Activated B cell treated with CpG ODN at 0.5 μM for 24 hours (primary cell): Measurements from ENCODE around the gene CDK19. TPM values are rescaled to one million over a fixed set of nuclear protein-coding genes. Genes with fewer than 3 reads are reported as not detected.

Experiments
- ATAC-seq: fragments of 200-7000 bp; cut with Tn5 transposase; one replicate; pipeline ENCODE4 v1.10.0; 2021; ENCODE audit warnings: low read depth, mild to moderate bottlenecking, moderate library complexity
- CTCF ChIA-PET: fragments of 350-600 bp; sonication (Branson Sonifier 250); formaldehyde crosslinking; loops from one replicate; lab custom pipeline; 2021; ENCODE audit warnings: antibody characterized with exemption; lab: Charles Lee
- POLR2A ChIA-PET: fragments of 350-600 bp; sonication (Branson Sonifier 250); formaldehyde crosslinking; loops from one replicate; lab custom pipeline; 2021; ENCODE audit warnings: antibody characterized with exemption; lab: Charles Lee
- DNase-seq: peaks from one replicate; pipeline ENCODE4 v3.0.0; 2022
- H3K27ac Mint-ChIP-seq: one replicate; pipeline ENCODE4 v1.8.0; 2020; ENCODE audit warnings: mixed read lengths
- H3K27me3 Mint-ChIP-seq: one replicate; pipeline ENCODE4 v1.8.0; 2021; ENCODE audit warnings: mixed read lengths
- H3K36me3 Mint-ChIP-seq: one replicate; pipeline ENCODE4 v1.8.0; 2021; ENCODE audit warnings: low read depth, mixed read lengths
- H3K4me1 Mint-ChIP-seq: one replicate; pipeline ENCODE4 v1.8.0; 2021; ENCODE audit warnings: mixed read lengths
- H3K4me3 Mint-ChIP-seq: one replicate; pipeline ENCODE4 v1.8.0; 2020; ENCODE audit warnings: mild to moderate bottlenecking, mixed read lengths
- H3K9me3 Mint-ChIP-seq: one replicate; pipeline ENCODE4 v1.8.0; 2020; ENCODE audit warnings: mixed read lengths
- CTCF ChIP-seq: fragments of 200-600 bp; IDR thresholded peaks from one replicate; pipeline ENCODE4 v1.8.0; 2022; ENCODE audit warnings: antibody characterized with exemption, mild to moderate bottlenecking
- intact Hi-C: fragments of 100-400 bp; cut with micrococcal nuclease; formaldehyde crosslinking; loops from one replicate; pipeline ENCODE4 v1.15.1; 2024
- total RNA-seq: library from RNA; stranded (reverse); gene quantifications from 2 replicates; pipeline ENCODE4 v1.2.3, GENCODE V29; 2022

The CDK19 gene
- total RNA-seq, 1 donor from 2014 or later = 31.1 TPM

GRCh38 chr6:110674096-110674495 lies 141.2 kb downstream of the CDK19 start:
- ChIA-PET CTCF (interaction anchor here (1.2 to 2.1 kb wide), 2 partner anchors 8 to 325 kb away, joined by 3 to 7 read pairs; no protein-coding TSS in a partner anchor), POLR2A (interaction anchor here (1.2 kb wide), 1 partner anchor 200 kb away, joined by 5 read pairs; the partner anchor contains the start of gene AMD1)
- DNase-seq (no peak), ATAC-seq (no peak)
- H3K27ac Mint-ChIP-seq = no peak overlapping the region
- H3K4me3 Mint-ChIP-seq = no peak overlapping the region
- H3K9me3 Mint-ChIP-seq = no peaks in the 10 kb centered on the region
- no peak for TF ChIP-seq CTCF
- H3K27me3 Mint-ChIP-seq = no peaks in the 10 kb centered on the region
- peaks cover 13% of the 10 kb centered on the region for H3K36me3 Mint-ChIP-seq
- intact Hi-C loops = no loop called here
- peaks cover 2% of the 10 kb centered on the region for H3K4me1 Mint-ChIP-seq

- ATAC-seq = no peak
- no peak for DNase-seq
- CTCF ChIA-PET = no interaction called here
- intact Hi-C loops = no loop called here
- H3K9me3 Mint-ChIP-seq = no peaks in the 10 kb centered on the region
- no peak overlapping the region for H3K4me3 Mint-ChIP-seq
- peaks cover 17% of the 10 kb centered on the region for H3K36me3 Mint-ChIP-seq
- no peak for TF ChIP-seq CTCF
- POLR2A ChIA-PET = no interaction called here
- no peaks in the 10 kb centered on the region for H3K27me3 Mint-ChIP-seq
- no peak overlapping the region for H3K27ac Mint-ChIP-seq
- H3K4me1 Mint-ChIP-seq = peaks cover 2% of the 10 kb centered on the region
These were observed 143.1 kb downstream of the CDK19 start for GRCh38 chr6:110672122-110672521.

- H3K4me1 Mint-ChIP-seq = peaks cover 2% of the 10 kb centered on the region
- no peaks in the 10 kb centered on the region for H3K27me3 Mint-ChIP-seq
- TF ChIP-seq CTCF = no peak
- ATAC-seq = no peak
- H3K27ac Mint-ChIP-seq = no peak overlapping the region
- ChIA-PET POLR2A (no interaction called here), CTCF (interaction anchor here (1.3 to 1.6 kb wide), 2 partner anchors 8 to 11 kb away, joined by 4 to 5 read pairs; no protein-coding TSS in a partner anchor)
- peaks cover 17% of the 10 kb centered on the region for H3K36me3 Mint-ChIP-seq
- DNase-seq = no peak
- intact Hi-C loops = no loop called here
- H3K9me3 Mint-ChIP-seq = no peaks in the 10 kb centered on the region
- no peak overlapping the region for H3K4me3 Mint-ChIP-seq
These were observed 143.8 kb downstream of the CDK19 start for GRCh38 chr6:110671447-110671846.

- H3K4me1 Mint-ChIP-seq = peaks cover 19% of the 10 kb centered on the region
- CTCF ChIA-PET = interaction anchor here (1.4 kb wide), 1 partner anchor 17 kb away, joined by 3 read pairs; no protein-coding TSS in a partner anchor
- H3K27ac Mint-ChIP-seq = peak overlapping the region; percentile 18
- POLR2A ChIA-PET = interaction anchor here (1.0 to 1.4 kb wide), 4 partner anchors 150 to 294 kb away, joined by 4 to 9 read pairs (median 6); partner anchors contain the start of genes AMD1, CDK19 and GTF3C6
- no peak overlapping the region for H3K4me3 Mint-ChIP-seq
- ATAC-seq (no peak), DNase-seq (no peak)
- H3K27me3 Mint-ChIP-seq = no peaks in the 10 kb centered on the region
- intact Hi-C loops = loop anchor here (5.0 kb wide), 1 partner anchor 128 kb away; no protein-coding TSS in a partner anchor
- peaks cover 29% of the 10 kb centered on the region for H3K36me3 Mint-ChIP-seq
- TF ChIP-seq CTCF = no peak
- H3K9me3 Mint-ChIP-seq = peaks cover 3% of the 10 kb centered on the region
These were observed 149.7 kb downstream of the CDK19 start for GRCh38 chr6:110665600-110665999.

GRCh38 chr6:110664933-110665332 lies 150.3 kb downstream of the CDK19 start:
- H3K4me1 Mint-ChIP-seq = peaks cover 17% of the 10 kb centered on the region
- TF ChIP-seq CTCF = no peak
- peaks cover 4% of the 10 kb centered on the region for H3K9me3 Mint-ChIP-seq
- DNase-seq (no peak), ATAC-seq (peak; percentile 84)
- H3K27ac Mint-ChIP-seq = peak overlapping the region; percentile 82
- peaks cover 30% of the 10 kb centered on the region for H3K36me3 Mint-ChIP-seq
- no peak overlapping the region for H3K4me3 Mint-ChIP-seq
- POLR2A ChIA-PET = interaction anchor here (1.0 to 1.4 kb wide), 4 partner anchors 151 to 295 kb away, joined by 4 to 9 read pairs (median 6); partner anchors contain the start of genes AMD1, CDK19 and GTF3C6
- H3K27me3 Mint-ChIP-seq = no peaks in the 10 kb centered on the region
- CTCF ChIA-PET = no interaction called here
- intact Hi-C loops = loop anchor here (5.0 kb wide), 1 partner anchor 128 kb away; no protein-coding TSS in a partner anchor
